GM23338 (cell line): ENCODE measurements around the gene SSTR3.

Experiments used
- CREB1 ChIP-seq: fragments of 250-450 bp; sonication (Bioruptor Pico); IDR thresholded peaks from 2 replicates; pipeline ENCODE4 v1.5.0; 2020; ENCODE audit warnings: low read depth, mild to moderate bottlenecking, moderate library complexity
- ETS1 ChIP-seq: IDR thresholded peaks from 2 replicates; pipeline ENCODE4 v1.6.1; 2016; ENCODE audit warnings: antibody characterized with exemption
- EZH2 ChIP-seq: fragments of 200-600 bp; sonication (generic); IDR thresholded peaks from one replicate; pipeline ENCODE4 v1.8.0; 2017; ENCODE audit warnings: antibody characterized with exemption, mild to moderate bottlenecking, low read depth; ENCODE audit not compliant: unreplicated experiment
- EZH2phosphoT487 ChIP-seq: fragments of 200-600 bp; sonication (generic); IDR thresholded peaks from one replicate; pipeline ENCODE4 v1.8.1; 2018; ENCODE audit warnings: antibody characterized with exemption; ENCODE audit not compliant: unreplicated experiment
- JUNB ChIP-seq: IDR thresholded peaks from one replicate; pipeline ENCODE4 v1.6.1; 2016; ENCODE audit warnings: antibody characterized with exemption; ENCODE audit not compliant: unreplicated experiment
- NANOG ChIP-seq: IDR thresholded peaks from 2 replicates; pipeline ENCODE4 v1.6.1; 2016; ENCODE audit warnings: antibody characterized with exemption, borderline replicate concordance
- POLR2AphosphoS5 ChIP-seq: IDR thresholded peaks from 2 replicates; pipeline ENCODE4 v1.6.1; 2016; ENCODE audit warnings: antibody characterized with exemption, low read depth
- STAT1 ChIP-seq: IDR thresholded peaks from one replicate; pipeline ENCODE4 v1.6.1; 2016; ENCODE audit warnings: antibody characterized with exemption; ENCODE audit not compliant: unreplicated experiment
- ZNF114 ChIP-seq: fragments of 250-450 bp; sonication (Bioruptor Pico); IDR thresholded peaks from 2 replicates; pipeline ENCODE4 v1.5.0; 2020; ENCODE audit warnings: mild to moderate bottlenecking, moderate library complexity
- ZNF331 ChIP-seq: fragments of 250-450 bp; sonication (Bioruptor Pico); IDR thresholded peaks from 2 replicates; pipeline ENCODE4 v1.5.0; 2020; ENCODE audit warnings: low read depth, mild to moderate bottlenecking, moderate library complexity
- TF ChIP-seq, protein P1 (sequence below), 2 experiments: fragments of 200-600 bp in 1 of 2; sonication (generic) in 1 of 2; conservative IDR thresholded peaks; 2 replicates each; pipeline versions ENCODE4 v1.5.1 to v1.6.1; 2016 to 2017; ENCODE audit warnings: antibody characterized with exemption in 2 of 2, low read depth in 2 of 2, mild to moderate bottlenecking in 2 of 2, moderate library complexity in 1 of 2
- TF ChIP-seq, protein P2 (sequence below): IDR thresholded peaks from one replicate; pipeline ENCODE4 v1.6.1; 2018; ENCODE audit warnings: antibody characterized with exemption; ENCODE audit not compliant: unreplicated experiment

- no peak for TF ChIP-seq NANOG
- TF ChIP-seq POLR2AphosphoS5, result no peak
- TF ChIP-seq, protein P1, sequence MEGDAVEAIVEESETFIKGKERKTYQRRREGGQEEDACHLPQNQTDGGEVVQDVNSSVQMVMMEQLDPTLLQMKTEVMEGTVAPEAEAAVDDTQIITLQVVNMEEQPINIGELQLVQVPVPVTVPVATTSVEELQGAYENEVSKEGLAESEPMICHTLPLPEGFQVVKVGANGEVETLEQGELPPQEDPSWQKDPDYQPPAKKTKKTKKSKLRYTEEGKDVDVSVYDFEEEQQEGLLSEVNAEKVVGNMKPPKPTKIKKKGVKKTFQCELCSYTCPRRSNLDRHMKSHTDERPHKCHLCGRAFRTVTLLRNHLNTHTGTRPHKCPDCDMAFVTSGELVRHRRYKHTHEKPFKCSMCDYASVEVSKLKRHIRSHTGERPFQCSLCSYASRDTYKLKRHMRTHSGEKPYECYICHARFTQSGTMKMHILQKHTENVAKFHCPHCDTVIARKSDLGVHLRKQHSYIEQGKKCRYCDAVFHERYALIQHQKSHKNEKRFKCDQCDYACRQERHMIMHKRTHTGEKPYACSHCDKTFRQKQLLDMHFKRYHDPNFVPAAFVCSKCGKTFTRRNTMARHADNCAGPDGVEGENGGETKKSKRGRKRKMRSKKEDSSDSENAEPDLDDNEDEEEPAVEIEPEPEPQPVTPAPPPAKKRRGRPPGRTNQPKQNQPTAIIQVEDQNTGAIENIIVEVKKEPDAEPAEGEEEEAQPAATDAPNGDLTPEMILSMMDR (conservative IDR thresholded peaks at IDR 0.05; ENCODE audit: low read depth in 2 of 2), result no peak
- no peak for TF ChIP-seq EZH2
- TF ChIP-seq, protein P2, sequence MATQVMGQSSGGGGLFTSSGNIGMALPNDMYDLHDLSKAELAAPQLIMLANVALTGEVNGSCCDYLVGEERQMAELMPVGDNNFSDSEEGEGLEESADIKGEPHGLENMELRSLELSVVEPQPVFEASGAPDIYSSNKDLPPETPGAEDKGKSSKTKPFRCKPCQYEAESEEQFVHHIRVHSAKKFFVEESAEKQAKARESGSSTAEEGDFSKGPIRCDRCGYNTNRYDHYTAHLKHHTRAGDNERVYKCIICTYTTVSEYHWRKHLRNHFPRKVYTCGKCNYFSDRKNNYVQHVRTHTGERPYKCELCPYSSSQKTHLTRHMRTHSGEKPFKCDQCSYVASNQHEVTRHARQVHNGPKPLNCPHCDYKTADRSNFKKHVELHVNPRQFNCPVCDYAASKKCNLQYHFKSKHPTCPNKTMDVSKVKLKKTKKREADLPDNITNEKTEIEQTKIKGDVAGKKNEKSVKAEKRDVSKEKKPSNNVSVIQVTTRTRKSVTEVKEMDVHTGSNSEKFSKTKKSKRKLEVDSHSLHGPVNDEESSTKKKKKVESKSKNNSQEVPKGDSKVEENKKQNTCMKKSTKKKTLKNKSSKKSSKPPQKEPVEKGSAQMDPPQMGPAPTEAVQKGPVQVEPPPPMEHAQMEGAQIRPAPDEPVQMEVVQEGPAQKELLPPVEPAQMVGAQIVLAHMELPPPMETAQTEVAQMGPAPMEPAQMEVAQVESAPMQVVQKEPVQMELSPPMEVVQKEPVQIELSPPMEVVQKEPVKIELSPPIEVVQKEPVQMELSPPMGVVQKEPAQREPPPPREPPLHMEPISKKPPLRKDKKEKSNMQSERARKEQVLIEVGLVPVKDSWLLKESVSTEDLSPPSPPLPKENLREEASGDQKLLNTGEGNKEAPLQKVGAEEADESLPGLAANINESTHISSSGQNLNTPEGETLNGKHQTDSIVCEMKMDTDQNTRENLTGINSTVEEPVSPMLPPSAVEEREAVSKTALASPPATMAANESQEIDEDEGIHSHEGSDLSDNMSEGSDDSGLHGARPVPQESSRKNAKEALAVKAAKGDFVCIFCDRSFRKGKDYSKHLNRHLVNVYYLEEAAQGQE, result no peak
- TF ChIP-seq CREB1, result no peak
- TF ChIP-seq JUNB, result no peak
- TF ChIP-seq ETS1, result no peak
- no peak for TF ChIP-seq ZNF114 (CRISPR knock-in tag)
- no peak for TF ChIP-seq EZH2phosphoT487
- TF ChIP-seq STAT1, result no peak
- TF ChIP-seq ZNF331 (CRISPR knock-in tag), result no peak
Measured at GRCh38 chr22:37165066-37165465, 47.2 kb downstream of the SSTR3 start.
